ENCODE data around the gene EXOC1.

DNA sequence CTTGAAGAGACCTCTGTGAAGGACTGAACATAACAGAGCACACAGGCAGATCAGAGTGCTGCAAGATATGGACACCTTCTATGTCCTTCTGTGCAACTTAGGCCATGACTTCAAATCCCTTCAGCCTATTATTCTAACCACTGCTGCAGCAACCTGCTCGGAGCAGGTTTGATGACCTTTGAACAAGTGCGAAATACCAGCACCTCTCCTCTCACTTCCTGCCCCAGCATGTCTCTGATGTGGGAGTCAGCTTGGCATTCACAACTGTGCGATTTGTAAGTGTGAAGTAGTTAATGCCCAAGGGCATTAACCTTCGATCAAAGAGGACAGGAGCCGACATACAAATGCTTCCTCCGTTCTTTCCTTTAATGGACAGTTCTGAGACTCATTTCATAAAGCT is 1.6 kb upstream of the EXOC1 start:
- TF ChIP-seq POLR2AphosphoS2 (IDR thresholded peaks at IDR 0.05; ENCODE audit: low read length): no peak
- TF ChIP-seq ADNP (tag; IDR thresholded peaks at IDR 0.05): no peak
- no peak for TF ChIP-seq ZNF184 (CRISPR knock-in tag; IDR thresholded peaks at IDR 0.05)

All from K562 (cell line).